GM23248 (cell line): Measurements from ENCODE around the gene FAM169A. TPM values are rescaled to one million over a fixed set of nuclear protein-coding genes. Genes with fewer than 3 reads are reported as not detected.

ENCODE experiments used
- DNase-seq: peaks from one replicate; pipeline ENCODE4 v3.0.0-alpha.2; 2015
- H2AFZ ChIP-seq: fragments of 200-600 bp; sonication (generic); 2 replicates; pipeline ENCODE4 v1.6.1; 2016; ENCODE audit warnings: antibody characterized with exemption
- H3F3A ChIP-seq: fragments of 200-600 bp; sonication (generic); 2 replicates; pipeline ENCODE4 v1.6.1; 2016; ENCODE audit warnings: mild to moderate bottlenecking, antibody characterized with exemption, mixed run types; ENCODE audit not compliant: insufficient read depth
- H3K27ac ChIP-seq: fragments of 200-600 bp; sonication (generic); 2 replicates; pipeline ENCODE4 v1.5.1; 2016; ENCODE audit warnings: mild to moderate bottlenecking
- H3K27me3 ChIP-seq: fragments of 200-600 bp; sonication (generic); replicated peaks from 2 replicates; pipeline ENCODE4 v1.6.1; 2016; ENCODE audit warnings: mild to moderate bottlenecking; ENCODE audit not compliant: insufficient read depth
- H3K36me3 ChIP-seq: fragments of 200-600 bp; sonication (generic); 2 replicates; pipeline ENCODE4 v1.6.1; 2016; ENCODE audit warnings: low read depth, mild to moderate bottlenecking
- H3K4me1 ChIP-seq: fragments of 200-600 bp; sonication (generic); 2 replicates; pipeline ENCODE4 v1.6.1; 2016; ENCODE audit warnings: mild to moderate bottlenecking; ENCODE audit not compliant: insufficient read depth
- H3K4me2 ChIP-seq: fragments of 200-600 bp; sonication (generic); one replicate; pipeline ENCODE4 v1.6.1; 2016; ENCODE audit warnings: mild to moderate bottlenecking; ENCODE audit not compliant: unreplicated experiment
- H3K4me3 ChIP-seq: fragments of 200-600 bp; sonication (generic); 2 replicates; pipeline ENCODE4 v1.5.1; 2016; ENCODE audit warnings: mild to moderate bottlenecking
- H3K79me2 ChIP-seq: fragments of 200-600 bp; sonication (generic); 2 replicates; pipeline ENCODE4 v1.6.1; 2016; ENCODE audit warnings: mild to moderate bottlenecking; ENCODE audit not compliant: insufficient read depth
- H3K9ac ChIP-seq: fragments of 200-600 bp; sonication (generic); 2 replicates; pipeline ENCODE4 v1.6.1; 2016; ENCODE audit warnings: mild to moderate bottlenecking
- H3K9me2 ChIP-seq: fragments of 200-600 bp; sonication (generic); 2 replicates; pipeline ENCODE4 v1.6.1; 2016; ENCODE audit warnings: mixed run types, mild to moderate bottlenecking, moderate library complexity; ENCODE audit not compliant: insufficient read depth
- H3K9me3 ChIP-seq: fragments of 200-600 bp; sonication (generic); one replicate; pipeline ENCODE4 v1.6.1; 2017; ENCODE audit warnings: low read depth
- H4K20me1 ChIP-seq: fragments of 200-600 bp; sonication (generic); 2 replicates; pipeline ENCODE4 v1.6.0; 2016; ENCODE audit not compliant: insufficient read depth
- EZH2 ChIP-seq: fragments of 200-600 bp; sonication (generic); IDR thresholded peaks from 2 replicates; pipeline ENCODE4 v1.6.1; 2018; ENCODE audit warnings: antibody characterized with exemption, mild to moderate bottlenecking; ENCODE audit not compliant: insufficient read depth, poor library complexity, severe bottlenecking
- EZH2phosphoT487 ChIP-seq: fragments of 200-600 bp; sonication (generic); IDR thresholded peaks from 2 replicates; pipeline ENCODE4 v1.6.1; 2018; ENCODE audit warnings: antibody characterized with exemption, moderate library complexity, mild to moderate bottlenecking, low read depth; ENCODE audit not compliant: insufficient read depth
- WGBS, 2 experiments: methylation state at CpG; one replicate each; pipeline ENCODE4 v1.1.6; 2015 to 2017; ENCODE audit warnings: low lambda C conversion rate in 2 of 2, low coverage in 1 of 2; ENCODE audit errors: missing lambda C conversion rate in 2 of 2; 5-methylcytosine and 5-hydroxymethylcytosine counted together
- in situ Hi-C: fragments of 300-500 bp; cut with MboI; formaldehyde crosslinking; loops from 2 replicates; pipeline ENCODE4 v1.15.0; 2020
- polyA plus RNA-seq: library from polyadenylated mRNA; unstranded; fragments of >200 nt; fragmentation: Nextera tagmentation; extraction: Ambion mirVana; gene quantifications from 2 replicates; pipeline ENCODE4 v1.2.1, GENCODE V29; 2016
- total RNA-seq: library from RNA; depleted of rRNA; stranded (reverse); fragments of >200 nt; shearing (Covaris generic); gene quantifications from 2 replicates; pipeline ENCODE4 v1.2.3, GENCODE V29; 2014

FAM169A gene
- total and polyA plus RNA-seq, 2 experiments from 2014 or later: 0.08 to 0.22 TPM

- Histone ChIP-seq H3K27me3 (no peaks in the 10 kb centered on the region), H3K9me3 (no peaks in the 10 kb centered on the region), H3K9ac (no peak overlapping the region), H3K79me2 (no peaks in the 10 kb centered on the region), H2AFZ (no peak overlapping the region), H3K4me1 (no peaks in the 10 kb centered on the region), H3F3A (no peaks in the 10 kb centered on the region), H4K20me1 (no peaks in the 10 kb centered on the region), H3K4me3 (no peak overlapping the region), H3K27ac (no peak overlapping the region), H3K4me2 (no peak overlapping the region), H3K9me2 (no peaks in the 10 kb centered on the region), H3K36me3 (no peaks in the 10 kb centered on the region)
- in situ Hi-C loops: no loop called here
- no peak for TF ChIP-seq EZH2
- TF ChIP-seq EZH2phosphoT487: no peak
- peak; percentile 7 for DNase-seq
- 16 to 28% methylated on average over 4 of the region's 4 CpGs for WGBS, 2 experiments
Measured at GRCh38 chr5:74903165-74903787, 37.1 kb upstream of the FAM169A start.

GRCh38 chr5:74897049-74897448, 30.9 kb upstream of the FAM169A start:
- Histone ChIP-seq H3K4me1 (no peaks in the 10 kb centered on the region), H3K4me2 (no peak overlapping the region), H3K4me3 (no peak overlapping the region), H3F3A (no peaks in the 10 kb centered on the region), H4K20me1 (no peaks in the 10 kb centered on the region), H3K9ac (no peak overlapping the region), H3K27me3 (0 out of 2 replicates have a peak, but pooled peaks cover 3% of the 10 kb centered on the region), H3K36me3 (no peaks in the 10 kb centered on the region), H3K79me2 (no peaks in the 10 kb centered on the region), H3K27ac (no peak overlapping the region), H2AFZ (no peak overlapping the region; the same call in 1 of the 2 replicates), H3K9me2 (no peaks in the 10 kb centered on the region), H3K9me3 (no peaks in the 10 kb centered on the region)
- in situ Hi-C loops: no loop called here
- WGBS, 2 experiments: 9 to 10% methylated on average over 1 of the region's 1 CpG
- no peak for TF ChIP-seq EZH2phosphoT487
- TF ChIP-seq EZH2: no peak
- no peak for DNase-seq

- no peak overlapping the region for H3K27ac ChIP-seq
- no peak for TF ChIP-seq EZH2
- TF ChIP-seq EZH2phosphoT487: no peak
- H3K9me3 ChIP-seq: no peaks in the 10 kb centered on the region
- H4K20me1 ChIP-seq: no peaks in the 10 kb centered on the region
- H3K4me1 ChIP-seq: no peaks in the 10 kb centered on the region
- in situ Hi-C loops: no loop called here
- no peak overlapping the region for H2AFZ ChIP-seq
- H3K9ac ChIP-seq: no peak overlapping the region
- H3K27me3 ChIP-seq: 0 out of 2 replicates have a peak, but pooled peaks cover 3% of the 10 kb centered on the region
- no peak overlapping the region for H3K4me3 ChIP-seq
- no peak overlapping the region for H3K4me2 ChIP-seq
- no peaks in the 10 kb centered on the region for H3K79me2 ChIP-seq
- no peaks in the 10 kb centered on the region for H3K36me3 ChIP-seq
- WGBS, 2 experiments: 37 to 40% methylated on average over 5 of the region's 5 CpGs
- no peaks in the 10 kb centered on the region for H3F3A ChIP-seq
- peak; percentile 58 for DNase-seq
- H3K9me2 ChIP-seq: no peaks in the 10 kb centered on the region
Measured at GRCh38 chr5:74895906-74896305, 29.7 kb upstream of the FAM169A start.

GRCh38 chr5:74894351-74894750, 28.2 kb upstream of the FAM169A start:
- Histone ChIP-seq H3K36me3 (no peaks in the 10 kb centered on the region), H3K27me3 (peaks cover 3% of the 10 kb centered on the region; the same call in 1 of the 2 replicates), H3K9ac (no peak overlapping the region), H2AFZ (no peak overlapping the region), H4K20me1 (no peaks in the 10 kb centered on the region), H3F3A (no peaks in the 10 kb centered on the region), H3K27ac (no peak overlapping the region), H3K9me3 (no peaks in the 10 kb centered on the region), H3K4me1 (no peaks in the 10 kb centered on the region), H3K4me2 (no peak overlapping the region), H3K9me2 (no peaks in the 10 kb centered on the region), H3K4me3 (no peak overlapping the region), H3K79me2 (no peaks in the 10 kb centered on the region)
- DNase-seq: no peak
- in situ Hi-C loops: no loop called here
- TF ChIP-seq EZH2phosphoT487 (no peak), EZH2 (no peak)
- 53 to 71% methylated on average over 2 of the region's 2 CpGs for WGBS, 2 experiments

GRCh38 chr5:74892921-74893320, 26.7 kb upstream of the FAM169A start:
- H3K27me3 ChIP-seq: peaks cover 3% of the 10 kb centered on the region; the same call in 1 of the 2 replicates
- no peaks in the 10 kb centered on the region for H3F3A ChIP-seq
- 3 to 17% methylated on average over 2 of the region's 2 CpGs for WGBS, 2 experiments
- H3K36me3 ChIP-seq: no peaks in the 10 kb centered on the region
- H2AFZ ChIP-seq: no peak overlapping the region
- H3K4me1 ChIP-seq: no peaks in the 10 kb centered on the region
- H3K4me3 ChIP-seq: no peak overlapping the region
- no peaks in the 10 kb centered on the region for H3K9me3 ChIP-seq
- no peak overlapping the region for H3K4me2 ChIP-seq
- TF ChIP-seq EZH2phosphoT487: no peak
- in situ Hi-C loops: no loop called here
- no peaks in the 10 kb centered on the region for H3K79me2 ChIP-seq
- DNase-seq: no peak
- H3K27ac ChIP-seq: no peak overlapping the region
- no peak overlapping the region for H3K9ac ChIP-seq
- no peaks in the 10 kb centered on the region for H3K9me2 ChIP-seq
- H4K20me1 ChIP-seq: no peaks in the 10 kb centered on the region
